Duodenal mucosa (tissue), 2 donors: Measurements from ENCODE around the gene TSHZ1.

Experiments
- H3K27ac ChIP-seq: one replicate; pipeline ENCODE4 v1.7.0; 2013; ENCODE audit warnings: low read depth, low read length
- H3K27me3 ChIP-seq, 2 donors: one replicate each; pipeline ENCODE4 v1.7.0; 2013; ENCODE audit warnings: low read length in 2 of 2, control low read depth in 1 of 2; ENCODE audit not compliant: insufficient read depth in 2 of 2, control insufficient read depth in 1 of 2
- H3K36me3 ChIP-seq, 2 donors: one replicate each; pipeline ENCODE4 v1.7.0; 2013; ENCODE audit warnings: low read length in 2 of 2, control low read depth in 1 of 2; ENCODE audit not compliant: insufficient read depth in 2 of 2, control insufficient read depth in 1 of 2
- H3K4me1 ChIP-seq, 2 donors: one replicate each; pipeline ENCODE4 v1.7.0; 2013; ENCODE audit warnings: low read length in 2 of 2, control low read depth in 1 of 2; ENCODE audit not compliant: insufficient read depth in 2 of 2, control insufficient read depth in 1 of 2
- H3K4me3 ChIP-seq, 2 donors: one replicate each; pipeline ENCODE4 v1.7.0; 2013; ENCODE audit warnings: low read length in 2 of 2, low read depth in 1 of 2
- H3K9ac ChIP-seq, 2 donors: one replicate each; pipeline ENCODE4 v1.7.0; 2013; ENCODE audit warnings: low read length in 2 of 2, low read depth in 1 of 2
- H3K9me3 ChIP-seq, 2 donors: one replicate each; pipeline ENCODE4 v1.7.0; 2013; ENCODE audit warnings: low read length in 2 of 2, control low read depth in 1 of 2; ENCODE audit not compliant: control insufficient read depth in 1 of 2

The TSHZ1 gene

GRCh38 chr18:75338631-75339030 is 128.0 kb downstream of the TSHZ1 start:
- no peaks in the 10 kb centered on the region for H3K27me3 ChIP-seq
- no peaks in the 10 kb centered on the region for H3K4me1 ChIP-seq
- no peaks in the 10 kb centered on the region for H3K9me3 ChIP-seq
- H3K9ac ChIP-seq, result no peak overlapping the region
- no peak overlapping the region for H3K4me3 ChIP-seq
- no peak overlapping the region for H3K27ac ChIP-seq
- H3K36me3 ChIP-seq, result no peaks in the 10 kb centered on the region
